HS-27A (cell line): ENCODE measurements around the gene BABAM2.

Source experiments
- DNase-seq: peaks from one replicate; pipeline ENCODE4 v3.0.0-alpha.2; 2012; ENCODE audit warnings: low read depth, missing footprints

The BABAM2 gene

DNA sequence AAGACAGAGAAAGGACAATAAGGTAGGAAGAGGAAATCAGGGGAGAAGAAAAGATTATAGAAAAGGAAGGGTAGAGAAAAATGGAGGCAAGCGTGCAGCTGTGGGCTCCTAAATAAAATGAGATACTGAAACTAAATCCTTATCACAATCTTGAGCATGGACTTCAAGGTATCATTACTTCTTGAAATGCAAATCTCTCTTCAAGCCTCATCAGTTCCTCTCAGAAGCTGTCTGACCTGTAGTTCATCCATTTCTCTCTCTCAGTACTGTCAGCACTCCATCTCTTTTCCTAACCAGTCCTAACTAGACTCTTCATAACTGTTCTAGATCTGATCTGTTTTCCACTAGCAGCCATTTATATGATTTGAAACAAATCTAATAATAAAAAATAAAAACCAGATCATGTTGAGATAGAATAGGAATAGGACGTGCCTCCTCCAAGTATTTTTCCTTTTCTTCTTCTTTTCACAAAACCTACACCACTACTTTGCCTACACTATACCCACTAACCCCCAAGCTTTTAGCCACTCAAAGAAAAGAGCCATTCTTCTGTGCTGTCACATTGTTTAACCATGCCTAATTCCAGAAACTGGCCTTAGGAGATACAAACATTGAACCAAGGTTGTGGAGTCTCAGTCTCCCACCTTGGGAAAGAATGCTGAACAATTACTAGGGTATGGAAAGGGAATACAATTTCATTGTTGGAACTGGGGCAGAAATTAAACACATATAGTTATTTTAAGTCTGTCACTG is 21.1 kb downstream of the BABAM2 start:
- no peak for DNase-seq

DNA sequence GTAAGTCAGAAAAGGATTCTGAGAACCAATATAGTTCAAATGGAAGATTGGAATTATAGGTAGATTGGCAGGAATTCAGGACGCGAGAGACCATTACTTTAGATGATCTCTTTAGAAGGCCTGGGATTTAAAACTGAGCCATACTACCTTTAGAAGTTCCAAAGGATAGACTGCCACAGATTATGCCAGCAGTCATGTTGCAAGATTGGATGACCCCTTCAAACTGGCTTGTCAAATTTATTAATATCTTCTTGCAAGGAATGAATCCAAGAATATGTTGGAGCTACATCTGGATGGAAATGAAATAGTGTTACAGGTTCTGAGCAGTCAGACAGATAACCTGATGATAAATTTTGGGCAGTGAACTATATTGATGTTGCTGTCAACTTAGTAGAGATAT is 22.0 kb downstream of the BABAM2 start:
- DNase-seq = no peak

DNA sequence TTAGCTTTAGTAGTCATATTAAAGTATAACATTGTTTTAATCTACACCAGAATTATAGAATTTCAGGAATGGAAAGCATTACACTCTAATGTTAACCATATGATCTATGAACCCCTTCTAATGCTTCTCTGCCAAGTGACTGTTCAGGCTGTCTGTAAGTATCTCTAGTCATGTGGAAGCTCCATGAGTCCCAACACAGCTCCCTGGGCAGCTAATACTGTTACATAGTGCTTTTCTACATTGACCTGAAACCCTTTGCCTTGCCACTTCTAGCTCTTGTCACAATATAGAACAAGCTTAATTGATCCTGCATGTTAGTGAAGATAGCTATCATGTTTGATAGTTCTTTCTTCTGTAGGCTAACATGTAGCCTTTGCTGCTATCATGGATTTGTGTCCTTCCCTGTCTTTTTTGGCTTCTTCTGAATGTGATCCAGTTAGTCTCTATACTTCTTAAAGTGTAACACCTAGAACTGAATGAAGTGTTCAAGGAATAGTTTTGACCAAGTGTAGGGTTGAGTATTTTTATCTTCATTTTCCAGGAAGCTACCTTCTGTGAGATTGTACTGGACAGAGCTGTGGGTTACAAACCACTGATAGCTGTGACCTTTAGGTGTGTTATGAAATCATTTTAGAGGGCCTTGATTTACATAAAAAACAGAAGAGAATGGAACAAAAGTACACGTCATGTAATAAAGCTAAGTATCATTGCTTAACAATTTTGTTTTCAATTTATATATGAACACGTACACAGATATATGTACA is 23.7 kb downstream of the BABAM2 start:
- no peak for DNase-seq

DNA sequence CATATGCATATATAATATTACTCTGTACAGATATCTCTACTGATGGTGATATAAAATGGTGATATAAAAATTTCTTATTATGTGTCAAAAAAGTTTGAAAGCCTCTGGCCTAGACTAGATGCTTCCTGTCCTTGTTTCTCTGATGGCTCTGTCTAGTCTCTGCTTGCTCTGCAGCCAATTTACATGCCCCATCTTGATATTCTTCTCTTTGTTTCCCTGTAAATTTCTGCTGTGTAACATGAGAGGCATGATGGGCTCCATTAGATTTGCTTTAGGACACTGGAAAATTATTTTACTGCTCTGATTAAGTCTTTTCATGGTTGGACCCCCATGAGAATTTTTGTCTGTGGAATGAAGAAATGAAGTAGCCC is 24.3 kb downstream of the BABAM2 start:
- DNase-seq = no peak

DNA sequence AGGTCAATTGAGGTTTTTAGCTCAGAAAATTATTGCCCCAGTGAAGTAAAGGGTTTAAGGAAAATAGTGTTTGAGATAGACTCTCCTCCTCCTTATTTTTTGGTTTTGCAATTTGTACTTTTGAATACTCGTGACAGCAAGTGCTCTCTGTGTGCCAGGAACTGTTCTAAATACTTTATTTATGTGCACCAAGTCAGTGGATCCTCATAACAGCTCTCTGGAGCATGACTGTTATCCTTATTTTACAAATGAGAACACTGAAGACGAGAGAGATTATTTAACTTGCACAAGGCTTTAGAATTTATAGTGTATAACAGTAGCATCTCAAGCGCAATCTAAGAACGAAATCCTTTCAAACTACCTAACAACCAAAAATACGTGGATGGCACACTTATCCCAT is 24.7 kb downstream of the BABAM2 start:
- DNase-seq = no peak

DNA sequence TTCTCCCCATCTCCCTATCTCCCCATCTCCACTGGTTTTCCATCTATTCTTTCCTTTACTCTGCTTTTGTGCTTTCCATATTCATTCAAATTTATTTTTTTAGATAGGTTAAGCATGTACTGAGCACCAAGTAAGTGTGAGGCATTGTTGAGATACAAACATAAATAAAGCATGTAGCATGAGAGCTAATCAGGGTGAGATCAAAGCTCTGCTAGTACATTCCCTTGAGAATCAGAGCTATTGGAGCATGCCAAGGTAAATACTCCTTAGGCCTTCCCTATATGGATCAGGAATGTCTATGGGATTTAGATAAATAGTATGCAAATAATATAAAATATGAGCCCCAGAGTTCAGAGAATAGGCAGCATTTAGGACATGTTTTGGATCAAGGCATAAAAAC is 25.3 kb downstream of the BABAM2 start:
- no peak for DNase-seq

DNA sequence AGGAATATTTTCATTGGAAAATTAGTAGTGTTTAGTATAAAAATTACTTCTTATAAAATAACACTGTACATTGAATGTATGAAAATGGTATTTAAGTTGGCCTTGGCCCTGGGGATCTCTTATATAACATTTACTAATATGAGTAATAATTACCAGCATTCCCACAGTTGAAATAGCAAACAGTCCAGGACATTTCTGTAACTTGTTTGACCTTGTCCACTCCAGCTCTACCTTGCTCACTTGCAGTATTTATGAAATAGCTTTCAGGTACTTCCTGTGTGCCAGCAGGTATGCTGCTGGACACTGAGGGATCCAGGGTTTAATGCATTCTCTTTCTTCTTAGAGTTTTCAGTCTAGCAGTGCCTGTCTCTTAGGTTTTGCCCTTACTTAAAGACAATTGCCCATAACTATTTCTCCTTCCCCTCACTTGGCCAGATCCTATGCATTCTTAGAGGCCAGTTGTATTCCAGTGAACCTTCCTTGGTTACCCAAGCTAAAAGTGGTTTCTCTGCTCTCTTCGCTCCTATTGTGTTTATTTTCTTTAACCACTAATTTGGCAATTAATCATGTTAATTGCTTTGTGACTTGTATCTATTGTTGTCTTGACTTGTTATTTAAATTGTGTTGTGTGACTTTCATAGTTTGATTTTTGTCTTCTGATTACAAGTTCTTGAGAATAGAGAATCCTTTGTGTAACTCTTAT is 25.9 kb downstream of the BABAM2 start:
- DNase-seq = no peak

DNA sequence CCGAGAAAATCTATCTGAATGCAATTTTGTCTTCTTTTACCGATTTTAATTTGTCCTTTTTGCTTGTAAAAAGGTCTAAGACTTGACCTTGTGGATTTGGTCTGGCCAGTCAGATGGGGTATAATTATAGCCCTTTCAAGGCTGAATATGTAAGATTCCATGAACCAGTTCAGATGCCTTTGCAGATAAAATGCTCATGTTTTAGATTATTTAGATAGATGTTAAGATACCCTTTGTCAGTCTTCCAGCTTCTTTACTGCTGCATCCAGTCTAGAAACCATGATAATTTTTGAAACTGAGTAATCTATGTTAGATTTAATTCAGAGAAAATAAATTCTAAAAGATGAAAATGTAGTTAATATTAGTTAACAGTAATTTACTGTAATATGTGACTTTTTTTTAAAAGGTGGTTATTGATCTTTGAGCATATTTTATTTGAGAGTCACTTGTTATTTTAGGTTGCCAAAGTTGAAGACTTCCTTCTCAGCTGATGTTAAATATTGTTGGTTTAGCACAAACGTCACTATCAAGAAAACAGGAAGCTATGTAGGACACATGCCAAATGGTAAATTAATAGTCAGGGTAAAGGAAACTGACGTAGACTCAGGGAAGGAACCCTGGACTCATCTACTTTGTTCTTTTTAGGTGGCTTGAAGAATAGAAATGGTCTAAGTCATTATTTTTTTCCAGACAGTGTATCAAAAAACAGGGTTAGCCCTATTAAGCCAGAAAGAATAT is 29.8 kb downstream of the BABAM2 start:
- no peak for DNase-seq

DNA sequence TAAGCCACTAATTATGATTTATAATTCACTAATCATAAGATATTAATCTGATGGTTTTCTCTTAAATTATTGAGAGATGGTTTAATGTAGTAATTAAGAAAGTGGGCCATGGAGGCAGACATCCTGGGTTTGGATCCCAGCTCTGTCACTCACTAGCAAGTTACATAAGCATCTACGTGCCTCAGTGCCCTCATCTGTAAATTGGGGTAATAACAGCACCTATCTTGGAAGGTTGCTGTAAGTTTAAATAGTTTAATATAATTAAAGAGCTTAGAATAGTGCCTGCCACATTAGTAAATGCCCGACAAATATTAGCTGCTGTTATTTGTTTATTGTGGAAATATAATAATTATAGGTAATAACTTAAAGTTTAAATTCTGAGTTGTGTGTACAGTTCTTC is 30.9 kb downstream of the BABAM2 start:
- no peak for DNase-seq

DNA sequence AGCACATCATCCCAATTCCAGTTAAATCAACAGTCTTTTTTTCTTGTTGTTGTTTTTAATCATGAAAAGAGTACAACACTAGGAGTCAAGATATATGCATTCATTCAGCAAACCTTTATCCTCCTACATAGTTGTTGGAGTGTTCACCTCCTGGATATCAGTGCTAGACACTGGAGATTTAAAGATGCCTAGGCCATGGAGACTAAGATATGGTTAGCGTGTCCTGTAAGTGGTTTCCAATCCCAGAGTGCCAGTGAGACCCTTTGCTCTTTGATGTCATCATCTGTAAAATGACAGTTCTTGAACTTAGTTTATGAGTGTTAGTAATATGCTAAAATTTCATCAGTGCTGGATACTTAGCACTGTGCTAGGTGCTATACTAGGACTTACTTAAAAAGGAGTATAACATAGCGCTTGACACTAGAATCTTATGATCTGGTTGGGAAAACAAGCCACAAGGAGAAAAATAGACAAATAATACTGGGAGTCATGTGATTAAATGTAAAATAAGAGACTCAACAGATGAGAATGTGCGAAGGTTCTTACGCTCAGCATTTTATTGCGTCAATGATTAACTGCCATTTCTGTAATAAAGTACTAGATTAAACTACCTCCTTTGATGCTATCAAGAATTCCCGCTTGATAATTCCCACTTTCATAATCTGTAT is 31.5 kb downstream of the BABAM2 start:
- no peak for DNase-seq

DNA sequence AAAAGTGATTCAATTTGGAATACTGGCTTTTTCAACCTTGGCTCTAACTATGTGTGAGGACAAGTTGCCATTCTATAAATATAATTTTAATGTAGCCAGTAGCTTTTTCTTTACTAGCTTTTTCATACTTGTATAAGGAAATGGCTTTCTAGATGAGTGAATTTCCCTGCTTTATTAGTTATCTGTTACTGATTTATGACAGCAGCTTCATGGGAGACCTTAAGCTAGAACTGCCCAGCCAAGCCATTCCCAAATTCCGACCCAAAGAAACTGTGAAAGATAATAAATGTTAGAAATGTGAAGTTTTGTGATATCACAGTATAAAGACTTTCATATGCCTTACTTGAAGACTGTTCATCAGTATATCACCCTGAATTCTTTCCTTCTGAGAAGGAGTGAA is 32.3 kb downstream of the BABAM2 start:
- DNase-seq = no peak

DNA sequence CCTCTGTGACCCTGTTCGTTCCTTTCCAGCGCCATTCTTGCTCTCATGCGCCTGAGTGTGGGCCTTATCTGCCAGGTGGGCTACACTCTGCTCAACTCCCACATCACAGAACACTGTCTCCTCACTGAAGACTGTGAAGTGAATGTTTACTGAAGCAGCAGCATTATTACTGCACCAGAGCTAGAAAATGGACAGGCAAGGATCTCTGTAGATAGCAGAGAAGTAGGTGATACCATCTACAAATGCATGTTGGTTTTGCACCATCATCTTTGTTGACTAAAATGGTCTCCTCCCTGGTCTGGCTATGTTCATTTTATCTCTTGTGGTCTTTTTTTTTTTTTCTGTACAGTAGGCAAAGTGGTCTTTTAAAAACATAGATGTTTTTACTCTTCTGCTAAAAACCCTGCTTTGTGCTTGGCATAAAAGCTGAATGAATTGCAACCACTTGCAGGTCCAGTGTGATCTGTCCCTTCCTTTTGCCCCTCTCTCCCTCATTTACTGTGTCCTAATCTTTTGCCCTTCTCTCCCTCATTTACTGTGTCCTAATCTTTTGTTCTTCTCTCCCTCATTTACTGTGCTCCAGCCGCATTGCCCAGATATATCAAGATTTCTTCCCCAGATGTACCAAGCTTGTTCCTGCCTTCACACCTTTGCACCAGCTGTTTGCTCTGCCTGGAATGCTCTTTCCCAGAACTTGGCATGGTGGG is 35.4 kb downstream of the BABAM2 start:
- DNase-seq = no peak

DNA sequence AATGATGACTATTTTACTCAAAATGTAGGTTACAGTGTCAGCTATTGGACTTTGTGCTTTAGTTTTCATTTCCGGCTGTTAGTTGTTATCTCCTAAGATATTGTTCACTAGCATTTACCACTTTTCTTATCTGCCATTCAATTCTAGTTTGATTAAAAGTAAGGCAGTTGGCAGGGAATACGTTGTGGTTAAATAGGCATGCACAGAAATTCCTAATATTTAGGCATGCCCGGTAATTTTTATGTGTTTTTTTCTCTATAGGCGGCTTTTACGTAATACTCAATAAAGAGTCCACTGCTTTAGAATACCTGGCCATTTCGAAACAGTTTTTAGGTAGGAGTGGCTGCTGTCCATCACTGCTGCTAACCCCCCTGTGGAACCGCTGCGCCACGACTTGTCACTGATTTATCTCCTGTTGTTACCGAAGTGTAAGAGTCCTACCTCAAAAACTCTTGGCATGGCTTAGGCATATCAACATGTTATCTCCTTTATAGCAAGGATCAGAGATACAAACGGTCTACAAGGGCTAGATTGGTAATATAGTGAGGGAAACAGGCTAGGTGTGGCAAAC is 39.5 kb downstream of the BABAM2 start:
- no peak for DNase-seq

DNA sequence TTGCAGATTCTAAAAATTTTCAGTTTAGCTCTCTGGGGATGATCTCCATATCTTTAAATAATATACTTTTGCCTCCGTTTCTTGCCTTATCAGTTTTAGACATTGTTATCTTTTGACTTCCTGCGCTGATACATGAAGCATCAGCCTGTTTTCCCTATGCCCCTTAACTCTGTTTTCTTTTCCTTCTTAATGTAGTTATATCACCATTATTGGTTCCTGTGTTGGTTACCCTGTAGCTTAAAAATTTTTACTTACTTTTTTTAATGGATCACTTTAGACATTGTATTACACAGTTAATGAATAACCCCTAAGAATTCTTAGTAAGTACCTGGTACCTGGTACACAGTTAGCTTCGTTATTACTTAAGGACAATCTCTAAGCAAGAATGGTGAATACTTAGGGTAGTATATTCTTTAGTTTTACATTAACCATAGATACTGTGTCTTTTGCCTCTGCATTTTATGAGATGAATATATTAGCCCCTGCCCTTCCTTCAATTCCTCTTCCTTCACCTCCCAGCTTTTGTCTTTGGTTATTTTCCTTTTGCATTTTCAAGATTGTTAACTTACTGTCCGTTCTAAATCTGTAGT is 40.9 kb downstream of the BABAM2 start:
- DNase-seq = no peak

DNA sequence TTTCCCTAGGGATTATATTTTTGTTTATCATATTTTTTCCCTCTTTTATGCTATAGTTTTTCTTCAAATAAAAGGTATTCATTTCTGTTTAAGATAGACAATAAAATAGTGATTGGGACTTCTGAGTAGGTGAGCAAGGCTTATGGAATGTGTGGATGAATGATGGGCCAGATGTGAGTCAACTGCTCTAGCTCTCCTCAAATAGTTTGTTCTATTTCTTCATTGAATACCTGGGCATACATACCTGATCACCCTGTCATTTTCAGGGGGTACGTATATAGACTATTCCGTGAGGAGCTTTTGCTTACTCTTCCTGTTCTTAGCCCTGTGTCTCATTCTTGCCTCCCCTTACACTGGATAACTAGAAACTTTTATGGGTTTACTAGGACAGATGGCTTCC is 41.9 kb downstream of the BABAM2 start:
- DNase-seq = no peak

DNA sequence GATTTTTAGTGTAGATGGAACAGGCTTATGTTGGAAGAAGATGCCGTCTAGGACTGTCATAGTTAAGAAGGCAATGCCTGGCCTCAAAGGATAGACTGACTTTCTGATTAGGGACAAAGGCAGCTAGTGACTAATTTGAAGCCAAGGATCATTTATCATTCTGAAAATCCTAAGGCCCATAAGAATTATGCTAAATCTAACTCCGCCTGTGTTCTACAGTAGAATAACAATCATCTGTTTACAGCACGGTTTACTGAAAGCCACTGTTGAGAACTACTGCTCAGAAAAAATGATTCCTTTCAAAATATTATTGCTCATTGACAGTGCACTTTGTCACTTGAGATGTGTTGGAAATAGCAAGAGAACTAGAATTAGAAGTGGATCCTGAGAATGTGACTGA is 44.5 kb downstream of the BABAM2 start:
- no peak for DNase-seq

DNA sequence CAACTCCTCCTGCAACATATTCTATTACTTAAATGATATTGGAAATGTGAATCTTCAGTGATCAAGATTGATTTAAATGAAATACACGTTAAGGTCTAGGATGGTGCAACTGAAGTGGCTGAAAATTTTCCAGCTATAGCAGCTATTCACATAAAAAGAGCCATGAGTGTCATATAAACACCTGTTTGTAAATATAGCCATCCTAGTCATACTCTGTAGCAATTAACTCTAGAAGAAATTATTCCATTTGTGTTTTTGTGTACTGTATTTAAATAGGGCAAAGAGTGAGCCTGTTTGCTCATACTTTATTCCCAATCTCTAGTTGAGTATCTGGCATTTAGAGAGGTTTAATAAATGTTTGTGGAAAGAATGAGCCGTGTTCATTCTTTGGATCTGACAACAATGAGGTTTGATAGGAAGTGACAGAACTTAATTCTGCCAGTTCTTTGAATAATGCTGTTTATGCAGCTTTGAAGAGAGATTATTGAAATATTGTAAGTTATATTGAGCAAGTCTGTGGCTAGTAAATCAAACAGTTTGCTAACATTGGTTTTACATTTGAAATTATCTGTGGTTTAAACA is 49.7 kb downstream of the BABAM2 start:
- DNase-seq = no peak

DNA sequence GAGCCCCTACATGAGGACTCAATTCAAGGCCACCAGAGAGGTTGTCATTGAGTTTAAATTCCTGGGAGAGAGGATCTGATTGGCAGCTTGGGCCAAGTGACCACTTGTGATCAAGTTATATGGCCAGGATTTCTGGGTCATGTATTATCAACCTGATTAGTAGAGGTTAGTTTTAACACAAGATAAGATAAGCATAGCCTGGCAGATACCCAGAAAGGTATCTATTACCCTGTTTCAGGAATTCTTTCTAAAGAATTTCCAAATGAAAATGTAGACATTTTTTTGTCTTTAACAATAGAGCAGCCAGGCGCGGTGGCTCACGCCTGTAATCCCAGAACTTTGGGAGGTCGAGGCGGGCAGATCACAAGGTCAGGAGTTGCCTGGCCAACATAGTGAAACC is 50.5 kb downstream of the BABAM2 start:
- DNase-seq = no peak

DNA sequence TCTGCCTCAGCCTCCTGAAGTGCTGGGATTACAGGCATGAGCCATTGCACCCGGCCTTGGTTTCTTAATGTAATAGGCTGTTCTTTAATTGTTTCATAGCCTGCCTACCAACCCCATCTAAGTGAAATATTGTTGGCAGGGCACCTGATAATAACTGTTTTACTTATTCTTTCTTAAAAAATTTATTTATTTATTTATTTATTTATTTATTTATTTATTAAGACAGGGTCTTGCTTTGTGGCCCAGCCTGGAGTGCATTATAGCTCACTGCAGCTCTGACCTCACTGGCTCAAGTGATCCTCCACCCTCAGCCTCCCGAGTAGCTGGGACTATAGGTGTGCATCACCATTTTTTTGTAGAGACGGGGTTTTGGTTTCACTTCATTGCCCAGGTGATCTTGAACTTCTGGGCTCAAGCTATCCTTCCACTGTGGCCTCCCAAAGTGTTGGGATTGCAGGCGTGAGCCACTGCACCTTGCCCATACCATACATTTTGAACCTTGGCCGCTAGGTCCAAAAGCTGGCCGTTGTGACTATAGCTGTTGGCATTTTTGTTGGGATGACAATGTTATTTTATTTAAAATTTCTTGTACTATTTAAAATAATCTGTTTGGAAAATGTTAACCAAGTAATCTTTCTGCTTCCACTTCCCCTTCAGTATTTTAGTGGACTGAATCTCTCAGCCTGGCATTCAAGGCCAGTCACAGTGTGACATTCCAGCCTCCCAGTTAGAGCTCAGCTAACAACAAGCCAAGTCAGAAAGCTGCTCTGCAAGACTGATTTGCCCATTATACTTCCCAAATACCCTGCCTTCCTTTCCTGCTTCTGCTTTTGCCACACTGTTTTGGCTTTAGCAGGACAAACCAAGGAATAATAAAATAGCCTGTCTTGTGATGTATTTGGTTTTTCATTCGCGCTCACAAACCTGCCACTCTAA is 52.4 kb downstream of the BABAM2 start:
- no peak for DNase-seq
